K562 (cell line): Measurements from ENCODE around the gene KNDC1. TPM values are rescaled to one million over a fixed set of nuclear protein-coding genes. Genes with fewer than 3 reads are reported as not detected.

Experiments
- ATAC-seq: fragments of 200-7000 bp; cut with Tn5 transposase; 3 replicates; pipeline ENCODE4 v1.9.1; 2020; ENCODE audit warnings: moderate library complexity
- BruUV-seq: library from RNA; stranded (reverse); fragments of 400-500 nt; replicated peaks from 2 replicates; lab custom pipeline; 2021; lab: Mats Ljungman, UMichigan
- CTCF ChIA-PET: fragments of 300-600 bp; formaldehyde crosslinking; extraction: SDS; loops from one replicate; lab custom pipeline; 2021; ENCODE audit warnings: low intra/inter-chr PET ratio; lab: Yijun Ruan, JAX
- POLR2A ChIA-PET: fragments of 300-600, 350-650 bp; sonication (Branson Sonifier 250); formaldehyde crosslinking; extraction: SDS; loops from one replicate; lab custom pipeline; 2021; ENCODE audit warnings: antibody characterized with exemption, inconsistent platforms; lab: Yijun Ruan, JAX
- DNase-seq, 4 experiments: peaks; one replicate each; pipeline versions ENCODE4 v3.0.0 to v3.0.0-alpha.2; 2011 to 2018; ENCODE audit warnings: low spot score in 3 of 4, mixed read lengths in 3 of 4; ENCODE audit errors: extremely low read depth in 1 of 4
- FAIRE-seq: peaks from 2 replicates; lab custom pipeline; 2011; peaks lifted over from hg19 to GRCh38; lab: Jason Lieb, UNC
- H2AFZ ChIP-seq: 2 replicates; pipeline ENCODE4 v1.6.0; 2011; ENCODE audit warnings: low read depth, low read length, control low read depth, inconsistent platforms
- H3K27ac ChIP-seq: fragments of 200-600 bp; 3 replicates; pipeline ENCODE4 v1.8.0; 2011; ENCODE audit warnings: low read depth, mild to moderate bottlenecking, control low read depth, inconsistent platforms, low read length, moderate library complexity, mixed read lengths; ENCODE audit errors: extremely low read depth
- H3K27me3 ChIP-seq, 2 experiments: fragments of 300-600 bp in 1 of 2; 2 replicates in 1 of 2; 3 replicates in 1 of 2; pipeline versions ENCODE4 v1.6.0 to v1.8.0; 2011; ENCODE audit warnings: inconsistent platforms in 2 of 2, low read length in 2 of 2, mild to moderate bottlenecking in 1 of 2, mixed read lengths in 1 of 2, moderate library complexity in 1 of 2; ENCODE audit not compliant: control insufficient read depth in 2 of 2, insufficient read depth in 2 of 2
- H3K36me3 ChIP-seq: fragments of 300-600 bp; 3 replicates; pipeline ENCODE4 v1.8.0; 2011; ENCODE audit warnings: mild to moderate bottlenecking, low read length, inconsistent platforms; ENCODE audit not compliant: control insufficient read depth, insufficient read depth
- H3K4me1 ChIP-seq, 2 experiments: fragments of 200-600 bp in 1 of 2; replicated peaks in 1 of 2; 2 replicates in 1 of 2; 3 replicates in 1 of 2; pipeline versions ENCODE4 v1.5.1 to v1.8.0; 2011; ENCODE audit warnings: inconsistent platforms in 2 of 2, low read length in 2 of 2, mild to moderate bottlenecking in 1 of 2, mixed read lengths in 1 of 2, moderate library complexity in 1 of 2; ENCODE audit not compliant: control insufficient read depth in 2 of 2, insufficient read depth in 2 of 2
- H3K4me2 ChIP-seq: 2 replicates; pipeline ENCODE4 v1.6.1; 2011; ENCODE audit warnings: low read length, control low read depth, inconsistent platforms, mixed read lengths; ENCODE audit not compliant: insufficient read depth
- H3K4me3 ChIP-seq: fragments of 200-600 bp; sonication (generic), shearing (Covaris generic); 2 replicates; pipeline ENCODE4 v1.5.1; 2016; ENCODE audit warnings: control low read depth, inconsistent platforms
- H3K79me2 ChIP-seq: fragments of 200-600 bp; 3 replicates; pipeline ENCODE4 v1.8.0; 2011; ENCODE audit warnings: low read length, inconsistent platforms; ENCODE audit not compliant: control insufficient read depth, insufficient read depth
- H3K9ac ChIP-seq, 2 experiments: 2 replicates each; pipeline versions ENCODE4 v1.6.0 to v1.6.1; 2011; ENCODE audit warnings: low read depth in 2 of 2, low read length in 2 of 2, control low read depth in 1 of 2, inconsistent platforms in 1 of 2, mild to moderate bottlenecking in 1 of 2, mixed read lengths in 1 of 2; ENCODE audit not compliant: insufficient read depth in 1 of 2
- H3K9me1 ChIP-seq: one replicate; pipeline ENCODE4 v1.6.0; 2011; ENCODE audit warnings: inconsistent platforms, mild to moderate bottlenecking, low read length, moderate library complexity; ENCODE audit not compliant: control insufficient read depth, insufficient read depth
- H3K9me3 ChIP-seq: replicated peaks from 2 replicates; pipeline ENCODE4 v1.5.1; 2011; ENCODE audit warnings: low read depth, low read length, inconsistent platforms; ENCODE audit not compliant: control insufficient read depth, insufficient read depth
- H4K20me1 ChIP-seq: replicated peaks from 2 replicates; pipeline ENCODE4 v1.6.1; 2011; ENCODE audit warnings: low read length, inconsistent platforms, mixed read lengths; ENCODE audit not compliant: control insufficient read depth, insufficient read depth
- CBX5 ChIP-seq: IDR thresholded peaks from 2 replicates; pipeline ENCODE4 v1.6.1; 2014; ENCODE audit warnings: low read depth, borderline replicate concordance
- JUN ChIP-seq, 2 experiments: sonication (generic) in 1 of 2; formaldehyde crosslinking in 1 of 2; IDR thresholded peaks; 2 replicates each; pipeline versions ENCODE4 v1.6.1 to v1.8.0; 2012 to 2022; ENCODE audit warnings: borderline replicate concordance in 2 of 2, mild to moderate bottlenecking in 2 of 2, improper control_type of control experiment in 1 of 2, low read depth in 1 of 2, low read length in 1 of 2, missing genetic modification reagents in 1 of 2
- NFXL1 ChIP-seq: fragments of 450-650 bp; formaldehyde crosslinking; IDR thresholded peaks from 2 replicates; pipeline ENCODE4 v1.4.0; 2021; ENCODE audit warnings: mild to moderate bottlenecking
- POLR2A ChIP-seq: fragments of 450-650 bp; conservative IDR thresholded peaks from 2 replicates; pipeline ENCODE4 v1.6.1; 2016
- RBM34 ChIP-seq: fragments of 200-400 bp; formaldehyde crosslinking; IDR thresholded peaks from 2 replicates; pipeline ENCODE4 v1.6.1; 2018; ENCODE audit warnings: low read length, borderline replicate concordance; ENCODE audit not compliant: insufficient read depth
- SIRT6 ChIP-seq: IDR thresholded peaks from one replicate; pipeline ENCODE4 v1.6.1; 2012; ENCODE audit warnings: low read depth, mild to moderate bottlenecking, control low read depth, inconsistent platforms, low read length, moderate library complexity
- ZC3H8 ChIP-seq: fragments of 450-650 bp; IDR thresholded peaks from 2 replicates; pipeline ENCODE4 v1.6.1; 2017
- WGBS: fragments of 100-300 bp; shearing (Covaris generic); methylation state at CpG from one replicate; pipeline ENCODE4 v1.1.6; 2016; ENCODE audit warnings: low coverage, mixed read lengths; ENCODE audit not compliant: insufficient coverage; ENCODE audit errors: missing lambda C conversion rate; 5-methylcytosine and 5-hydroxymethylcytosine counted together
- in situ Hi-C: fragments of 300-500 bp; cut with MboI; formaldehyde crosslinking; loops from 4 replicates; pipeline ENCODE4 v1.15.0; 2018; ENCODE audit warnings: inconsistent platforms, mixed read lengths
- intact Hi-C: fragments of 100-400 bp; cut with micrococcal nuclease; formaldehyde crosslinking; loops from 2 replicates; pipeline ENCODE4 v1.14.2; 2022
- polyA plus RNA-seq, 8 experiments: library from polyadenylated mRNA; depleted of rRNA in 4 of 8; stranded (reverse) in 5 of 8; unstranded in 3 of 8; fragments of >200 nt; fragmentation: Nextera tagmentation in 2 of 8; fragmentation: Illumina TruSeq in 1 of 8; extraction: Ambion mirVana in 2 of 8; extraction: Trizol in 1 of 8; gene quantifications; 2 replicates each; pipeline versions ENCODE4 v1.2.1 to v1.2.3, GENCODE V29; 2011 to 2014; ENCODE audit warnings: inconsistent platforms in 1 of 8, missing spikeins in 1 of 8
- total RNA-seq, 7 experiments: library from RNA; depleted of rRNA in 6 of 7; stranded (reverse); fragments of >200 nt in 6 of 7; fragmentation: Illumina TruSeq in 2 of 7; extraction: Trizol in 2 of 7; gene quantifications; 2 replicates each; pipeline versions ENCODE4 v1.2.1 to v1.2.3, GENCODE V29; 2011 to 2021; ENCODE audit warnings: low replicate concordance in 1 of 7
- TF ChIP-seq, protein P1 (sequence below), 3 experiments: fragments of 200-800 bp in 1 of 3; sonication (Bioruptor generic) in 1 of 3; sonication (generic) in 1 of 3; formaldehyde crosslinking in 1 of 3; IDR thresholded peaks; 2 replicates each; pipeline versions ENCODE4 v1.6.1 to v1.8.0; 2016 to 2022; ENCODE audit warnings: mild to moderate bottlenecking in 2 of 3, missing compliant biosample characterization in 2 of 3, missing genetic modification characterization in 2 of 3, missing genetic modification reagents in 1 of 3
- TF ChIP-seq, protein P2 (sequence below): fragments of 450-650 bp; IDR thresholded peaks from 2 replicates; pipeline ENCODE4 v1.6.1; 2016; ENCODE audit warnings: borderline replicate concordance
- TF ChIP-seq, protein P3 (sequence below): fragments of 250-450 bp; sonication (Bioruptor Pico); IDR thresholded peaks from 2 replicates; pipeline ENCODE4 v1.9.0; 2021; ENCODE audit warnings: mild to moderate bottlenecking
- TF ChIP-seq, protein P4 (sequence below): sonication (generic); formaldehyde crosslinking; IDR thresholded peaks from 2 replicates; pipeline ENCODE4 v1.9.0; 2022; ENCODE audit warnings: mild to moderate bottlenecking, missing genetic modification reagents

KNDC1 gene
- total and polyA plus RNA-seq, 9 of the 15 experiments (the other 6 are each of a cell fraction or from before 2014, with no cell fraction given), result 0.07 to 0.26 (median 0.11) TPM; not detected in 6

DNA sequence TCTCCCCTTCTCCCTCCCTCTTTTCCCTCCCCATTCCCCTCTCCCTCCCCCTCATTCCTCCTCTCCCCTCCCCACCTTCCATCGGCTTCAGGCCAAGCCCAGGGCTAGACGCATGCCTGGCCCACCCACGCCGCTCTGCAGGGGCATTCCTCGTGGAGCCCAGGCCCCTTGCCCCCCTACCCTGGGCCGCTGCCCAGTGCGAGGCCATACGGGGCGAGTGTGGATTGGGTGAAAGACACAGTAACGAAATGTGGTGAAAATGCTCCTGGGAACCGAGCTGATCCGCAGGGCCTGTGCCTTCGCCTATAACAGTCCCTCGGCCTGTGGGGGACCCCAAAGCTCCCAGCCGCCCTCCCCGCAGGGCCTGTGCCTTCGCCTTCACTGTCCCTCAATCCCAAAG, 44.0 kb upstream of the KNDC1 start:
- H3K9ac ChIP-seq, result no peak overlapping the region
- H3K27ac ChIP-seq, result no peak overlapping the region
- in situ Hi-C loops (loop anchor here (25.0 kb wide), 1 partner anchor 454 kb away; no protein-coding TSS in a partner anchor), intact Hi-C loops (no loop called here)
- FAIRE-seq (no peak), ATAC-seq (no peak), DNase-seq (no peak)
- no peak overlapping the region for H3K4me2 ChIP-seq
- H3K4me1 ChIP-seq, result no peaks in the 10 kb centered on the region
- H2AFZ ChIP-seq, result no peak overlapping the region
- no peaks in the 10 kb centered on the region for H4K20me1 ChIP-seq
- ChIA-PET POLR2A (no interaction called here), CTCF (no interaction called here)
- H3K79me2 ChIP-seq, result no peaks in the 10 kb centered on the region
- no peaks in the 10 kb centered on the region for H3K36me3 ChIP-seq
- H3K27me3 ChIP-seq, result peaks cover 0 to 8% of the 10 kb centered on the region in 2 experiments; a peak in 2 of 5 replicates
- H3K9me1 ChIP-seq, result no peaks in the 10 kb centered on the region
- no peak for TF ChIP-seq CBX5
- TF ChIP-seq, protein P1, sequence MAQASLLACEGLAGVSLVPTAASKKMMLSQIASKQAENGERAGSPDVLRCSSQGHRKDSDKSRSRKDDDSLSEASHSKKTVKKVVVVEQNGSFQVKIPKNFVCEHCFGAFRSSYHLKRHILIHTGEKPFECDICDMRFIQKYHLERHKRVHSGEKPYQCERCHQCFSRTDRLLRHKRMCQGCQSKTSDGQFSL (CRISPR knock-in tag; IDR thresholded peaks at IDR 0.05), result no peak
- TF ChIP-seq, protein P1 (tag; IDR thresholded peaks at IDR 0.05), result no peak
- TF ChIP-seq ZC3H8, result no peak
- TF ChIP-seq NFXL1, result no peak
- TF ChIP-seq SIRT6, result no peak
- TF ChIP-seq JUN (IDR thresholded peaks at IDR 0.05; ENCODE audit: borderline replicate concordance, low read depth, low read length), result no peak
- TF ChIP-seq JUN (CRISPR knock-in tag; IDR thresholded peaks at IDR 0.05; ENCODE audit: borderline replicate concordance), result no peak
- TF ChIP-seq RBM34, result no peak
- TF ChIP-seq, protein P2, sequence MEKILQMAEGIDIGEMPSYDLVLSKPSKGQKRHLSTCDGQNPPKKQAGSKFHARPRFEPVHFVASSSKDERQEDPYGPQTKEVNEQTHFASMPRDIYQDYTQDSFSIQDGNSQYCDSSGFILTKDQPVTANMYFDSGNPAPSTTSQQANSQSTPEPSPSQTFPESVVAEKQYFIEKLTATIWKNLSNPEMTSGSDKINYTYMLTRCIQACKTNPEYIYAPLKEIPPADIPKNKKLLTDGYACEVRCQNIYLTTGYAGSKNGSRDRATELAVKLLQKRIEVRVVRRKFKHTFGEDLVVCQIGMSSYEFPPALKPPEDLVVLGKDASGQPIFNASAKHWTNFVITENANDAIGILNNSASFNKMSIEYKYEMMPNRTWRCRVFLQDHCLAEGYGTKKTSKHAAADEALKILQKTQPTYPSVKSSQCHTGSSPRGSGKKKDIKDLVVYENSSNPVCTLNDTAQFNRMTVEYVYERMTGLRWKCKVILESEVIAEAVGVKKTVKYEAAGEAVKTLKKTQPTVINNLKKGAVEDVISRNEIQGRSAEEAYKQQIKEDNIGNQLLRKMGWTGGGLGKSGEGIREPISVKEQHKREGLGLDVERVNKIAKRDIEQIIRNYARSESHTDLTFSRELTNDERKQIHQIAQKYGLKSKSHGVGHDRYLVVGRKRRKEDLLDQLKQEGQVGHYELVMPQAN, result no peak
- TF ChIP-seq, protein P3, sequence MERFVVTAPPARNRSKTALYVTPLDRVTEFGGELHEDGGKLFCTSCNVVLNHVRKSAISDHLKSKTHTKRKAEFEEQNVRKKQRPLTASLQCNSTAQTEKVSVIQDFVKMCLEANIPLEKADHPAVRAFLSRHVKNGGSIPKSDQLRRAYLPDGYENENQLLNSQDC (CRISPR knock-in tag), result no peak
- TF ChIP-seq POLR2A, result no peak
- TF ChIP-seq, protein P4, sequence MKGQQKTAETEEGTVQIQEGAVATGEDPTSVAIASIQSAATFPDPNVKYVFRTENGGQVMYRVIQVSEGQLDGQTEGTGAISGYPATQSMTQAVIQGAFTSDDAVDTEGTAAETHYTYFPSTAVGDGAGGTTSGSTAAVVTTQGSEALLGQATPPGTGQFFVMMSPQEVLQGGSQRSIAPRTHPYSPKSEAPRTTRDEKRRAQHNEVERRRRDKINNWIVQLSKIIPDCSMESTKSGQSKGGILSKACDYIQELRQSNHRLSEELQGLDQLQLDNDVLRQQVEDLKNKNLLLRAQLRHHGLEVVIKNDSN (CRISPR knock-in tag), result no peak
- WGBS, result 0% methylated on average over 4 of the region's 17 CpGs
- no peak overlapping the region for H3K4me3 ChIP-seq
- BruUV-seq, result no TSS peak
- H3K9me3 ChIP-seq, result no peaks in the 10 kb centered on the region
